ENCODE data around the gene MYRIP. TPM values are rescaled to one million over a fixed set of nuclear protein-coding genes. Genes with fewer than 3 reads are reported as not detected.

The MYRIP gene
- polyA plus RNA-seq, 1 experiment: 0.06 TPM

GRCh38 chr3:40292637-40293349 lies 483.4 kb downstream of the MYRIP start:
- Histone ChIP-seq H3K27me3 (ENCODE audit: control insufficient read depth, insufficient read depth, low read length) (no peaks in the 10 kb centered on the region), H3K4me3 (ENCODE audit: low read depth, low read length) (no peak overlapping the region), H3K36me3 (ENCODE audit: control insufficient read depth, insufficient read depth, low read length) (no peaks in the 10 kb centered on the region)
- TF ChIP-seq CTCF (IDR thresholded peaks at IDR 0.05; ENCODE audit: insufficient read depth, low read depth, low read length): no peak
- DNase-seq (ENCODE audit: low read depth): no peak
- ChIA-PET CTCF (no interaction called here), POLR2A (no interaction called here)

GRCh38 chr3:40294434-40294833 lies 485.0 kb downstream of the MYRIP start:
- Histone ChIP-seq H3K27me3 (ENCODE audit: control insufficient read depth, insufficient read depth, low read length) (no peaks in the 10 kb centered on the region), H3K36me3 (ENCODE audit: control insufficient read depth, insufficient read depth, low read length) (no peaks in the 10 kb centered on the region), H3K4me3 (ENCODE audit: low read depth, low read length) (no peak overlapping the region)
- POLR2A ChIA-PET: no interaction called here
- CTCF ChIA-PET: interaction anchor here (1.0 to 1.6 kb wide), 3 partner anchors 10 to 18 kb away, joined by 3 to 6 read pairs (median 3); no protein-coding TSS in a partner anchor
- TF ChIP-seq CTCF (IDR thresholded peaks at IDR 0.05; ENCODE audit: insufficient read depth, low read depth, low read length): no peak
- DNase-seq (ENCODE audit: low read depth): no peak

- no peak for TF ChIP-seq CTCF (IDR thresholded peaks at IDR 0.05; ENCODE audit: insufficient read depth, low read depth, low read length)
- no peak overlapping the region for H3K4me3 ChIP-seq (ENCODE audit: low read depth, low read length)
- POLR2A ChIA-PET: no interaction called here
- no peak for DNase-seq (ENCODE audit: low read depth)
- CTCF ChIA-PET: no interaction called here
- no peaks in the 10 kb centered on the region for H3K27me3 ChIP-seq (ENCODE audit: control insufficient read depth, insufficient read depth, low read length)
- no peaks in the 10 kb centered on the region for H3K36me3 ChIP-seq (ENCODE audit: control insufficient read depth, insufficient read depth, low read length)
Measured at GRCh38 chr3:40298075-40298474, 488.7 kb downstream of the MYRIP start.

- DNase-seq (ENCODE audit: low read depth): no peak
- Histone ChIP-seq H3K27me3 (ENCODE audit: control insufficient read depth, insufficient read depth, low read length) (no peaks in the 10 kb centered on the region), H3K4me3 (ENCODE audit: low read depth, low read length) (no peak overlapping the region), H3K36me3 (ENCODE audit: control insufficient read depth, insufficient read depth, low read length) (no peaks in the 10 kb centered on the region)
- ChIA-PET CTCF (interaction anchor here (0.8 to 1.9 kb wide), 2 partner anchors 10 to 19 kb away, joined by 3 to 11 read pairs; partner anchors contain the start of gene EIF1B), POLR2A (no interaction called here)
- TF ChIP-seq CTCF (IDR thresholded peaks at IDR 0.05; ENCODE audit: insufficient read depth, low read depth, low read length): no peak
Measured at GRCh38 chr3:40299130-40299720, 489.8 kb downstream of the MYRIP start.

- peak; percentile 74 for DNase-seq (ENCODE audit: low read depth)
- H3K36me3 ChIP-seq (ENCODE audit: control insufficient read depth, insufficient read depth, low read length): no peaks in the 10 kb centered on the region
- no peak for TF ChIP-seq CTCF (IDR thresholded peaks at IDR 0.05; ENCODE audit: insufficient read depth, low read depth, low read length)
- CTCF ChIA-PET: interaction anchor here (0.8 to 2.1 kb wide), 4 partner anchors 9 to 109 kb away, joined by 3 to 11 read pairs (median 6); partner anchors contain the start of gene EIF1B
- POLR2A ChIA-PET: no interaction called here
- no peaks in the 10 kb centered on the region for H3K27me3 ChIP-seq (ENCODE audit: control insufficient read depth, insufficient read depth, low read length)
- H3K4me3 ChIP-seq (ENCODE audit: low read depth, low read length): no peak overlapping the region
Measured at GRCh38 chr3:40299721-40300335, 490.4 kb downstream of the MYRIP start.

Data from BJ (cell line).